Thoracic aorta (tissue), 2 donors: ENCODE results near the gene CDK13. TPM values are rescaled to one million over a fixed set of nuclear protein-coding genes. Genes with fewer than 3 reads are reported as not detected.

Experiments
- ATAC-seq: fragments of 150-250 bp; one replicate; pipeline ENCODE4 v1.8.0; 2017; ENCODE audit warnings: low read depth; ENCODE audit not compliant: insufficient number of reproducible peaks, low FRiP score
- DNase-seq: peaks from one replicate; pipeline ENCODE4 v3.0.0-alpha.2; 2020; ENCODE audit warnings: low spot score
- H3K27ac ChIP-seq, 2 donors: fragments of 200-600 bp; sonication (generic); 1 replicate in 1 of 2; 2 replicates in 1 of 2; pipeline ENCODE4 v1.5.1; 2016; ENCODE audit warnings: mild to moderate bottlenecking in 2 of 2, moderate library complexity in 2 of 2
- H3K27me3 ChIP-seq: fragments of 200-600 bp; sonication (generic); replicated peaks from 2 replicates; pipeline ENCODE4 v1.6.0; 2016; ENCODE audit warnings: mild to moderate bottlenecking; ENCODE audit not compliant: insufficient read depth
- H3K36me3 ChIP-seq: fragments of 200-600 bp; sonication (generic); one replicate; pipeline ENCODE4 v1.5.1; 2016
- H3K4me1 ChIP-seq, 2 donors: fragments of 200-600 bp; sonication (generic); 1 replicate in 1 of 2; 2 replicates in 1 of 2; pipeline versions ENCODE4 v1.5.1 to v1.6.0; 2016; ENCODE audit warnings: low read depth in 2 of 2, mild to moderate bottlenecking in 1 of 2; ENCODE audit not compliant: control insufficient read depth in 1 of 2
- H3K4me3 ChIP-seq: fragments of 200-600 bp; sonication (generic); 2 replicates; pipeline ENCODE4 v1.5.1; 2016; ENCODE audit warnings: mild to moderate bottlenecking
- H3K9me3 ChIP-seq: fragments of 200-600 bp; sonication (generic); 2 replicates; pipeline ENCODE4 v1.5.1; 2016
- total RNA-seq, 2 donors: library from RNA; depleted of rRNA; stranded (reverse); fragments of >200 nt; gene quantifications; one replicate each; pipeline versions ENCODE4 v1.1.0 to v1.2.3, GENCODE V29; 2016
- TF ChIP-seq, protein P1 (sequence below): fragments of 200-600 bp; sonication (generic); IDR thresholded peaks from one replicate; pipeline ENCODE4 v1.5.1; 2019; ENCODE audit warnings: antibody characterized with exemption

CDK13 gene
- total RNA-seq, 2 donors from 2014 or later, result 61.3 to 107 TPM

GRCh38 chr7:40008223-40008815, 58.3 kb downstream of the CDK13 start:
- no peak for DNase-seq
- H3K4me1 ChIP-seq, result peaks cover 0 to 5% of the 10 kb centered on the region in 2 donors
- H3K27ac ChIP-seq, result no peak overlapping the region
- H3K9me3 ChIP-seq, result no peaks in the 10 kb centered on the region
- H3K36me3 ChIP-seq, result peaks cover 14% of the 10 kb centered on the region
- ATAC-seq, result no peak
- no peaks in the 10 kb centered on the region for H3K27me3 ChIP-seq
- H3K4me3 ChIP-seq, result no peak overlapping the region
- TF ChIP-seq, protein P1, sequence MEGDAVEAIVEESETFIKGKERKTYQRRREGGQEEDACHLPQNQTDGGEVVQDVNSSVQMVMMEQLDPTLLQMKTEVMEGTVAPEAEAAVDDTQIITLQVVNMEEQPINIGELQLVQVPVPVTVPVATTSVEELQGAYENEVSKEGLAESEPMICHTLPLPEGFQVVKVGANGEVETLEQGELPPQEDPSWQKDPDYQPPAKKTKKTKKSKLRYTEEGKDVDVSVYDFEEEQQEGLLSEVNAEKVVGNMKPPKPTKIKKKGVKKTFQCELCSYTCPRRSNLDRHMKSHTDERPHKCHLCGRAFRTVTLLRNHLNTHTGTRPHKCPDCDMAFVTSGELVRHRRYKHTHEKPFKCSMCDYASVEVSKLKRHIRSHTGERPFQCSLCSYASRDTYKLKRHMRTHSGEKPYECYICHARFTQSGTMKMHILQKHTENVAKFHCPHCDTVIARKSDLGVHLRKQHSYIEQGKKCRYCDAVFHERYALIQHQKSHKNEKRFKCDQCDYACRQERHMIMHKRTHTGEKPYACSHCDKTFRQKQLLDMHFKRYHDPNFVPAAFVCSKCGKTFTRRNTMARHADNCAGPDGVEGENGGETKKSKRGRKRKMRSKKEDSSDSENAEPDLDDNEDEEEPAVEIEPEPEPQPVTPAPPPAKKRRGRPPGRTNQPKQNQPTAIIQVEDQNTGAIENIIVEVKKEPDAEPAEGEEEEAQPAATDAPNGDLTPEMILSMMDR, result no peak

- Histone ChIP-seq H3K27me3 (no peaks in the 10 kb centered on the region), H3K27ac (no peak overlapping the region), H3K4me1 (peaks cover 0 to 5% of the 10 kb centered on the region in 2 donors), H3K36me3 (peaks cover 9% of the 10 kb centered on the region), H3K9me3 (no peaks in the 10 kb centered on the region), H3K4me3 (no peak overlapping the region)
- no peak for ATAC-seq
- TF ChIP-seq, protein P1, result no peak
- no peak for DNase-seq
Observed at GRCh38 chr7:40009301-40009700, 59.2 kb downstream of the CDK13 start.

GRCh38 chr7:40014376-40014775, 64.3 kb downstream of the CDK13 start:
- Histone ChIP-seq H3K27me3 (no peaks in the 10 kb centered on the region), H3K27ac (no peak overlapping the region), H3K4me1 (peaks cover 0 to 10% of the 10 kb centered on the region in 2 donors), H3K4me3 (no peak overlapping the region), H3K36me3 (peaks cover 9% of the 10 kb centered on the region), H3K9me3 (no peaks in the 10 kb centered on the region)
- TF ChIP-seq, protein P1, result no peak
- DNase-seq (no peak), ATAC-seq (no peak)

DNA sequence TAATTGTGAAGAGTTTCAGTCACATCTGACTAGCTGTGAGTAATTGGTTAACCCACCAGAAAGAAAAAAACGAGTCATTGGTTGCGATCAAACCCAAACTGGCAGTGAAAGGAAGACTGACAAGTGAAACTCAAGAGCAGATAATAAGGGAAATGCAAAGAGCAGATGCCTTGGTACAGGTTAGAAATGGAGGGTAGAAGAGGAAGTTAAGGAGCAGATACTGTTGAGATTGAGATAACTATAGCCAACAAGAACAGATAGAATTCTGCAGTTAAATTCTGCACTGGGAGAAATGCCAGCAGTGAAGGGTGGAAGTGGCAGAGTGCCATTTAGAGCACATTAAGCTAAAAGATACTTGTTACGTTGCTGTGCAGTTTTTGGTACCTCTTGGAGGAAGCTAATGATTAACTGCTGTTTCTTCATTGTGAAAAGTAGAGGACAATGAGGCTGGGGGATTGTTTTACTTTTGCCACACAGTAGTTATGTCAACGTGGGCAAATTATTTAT, 65.8 kb downstream of the CDK13 start:
- TF ChIP-seq, protein P1, result no peak
- no peak for DNase-seq
- ATAC-seq, result no peak

DNA sequence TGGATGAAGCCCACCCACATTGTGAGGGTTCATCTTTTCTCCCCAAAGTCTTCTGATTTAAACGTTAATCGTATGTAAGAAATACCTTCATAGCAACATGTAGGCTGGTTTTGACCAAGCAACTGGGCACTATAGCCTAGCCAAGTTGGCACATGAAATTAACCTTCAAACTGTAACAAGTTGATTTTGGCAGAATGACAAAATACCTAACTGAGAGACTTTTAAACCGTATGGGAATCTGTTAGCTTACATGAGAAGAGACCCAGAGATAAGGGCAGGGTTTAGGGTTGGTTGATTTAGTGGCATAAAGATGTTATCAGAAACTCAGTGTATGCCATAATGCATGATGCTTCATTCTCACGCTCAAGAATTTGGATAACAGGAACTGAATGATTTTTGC, 69.5 kb downstream of the CDK13 start:
- TF ChIP-seq, protein P1, result no peak
- no peaks in the 10 kb centered on the region for H3K36me3 ChIP-seq
- H3K27ac ChIP-seq, result no peak overlapping the region
- DNase-seq (no peak), ATAC-seq (no peak)
- H3K4me1 ChIP-seq, result peaks cover 0 to 10% of the 10 kb centered on the region in 2 donors
- H3K4me3 ChIP-seq, result no peak overlapping the region
- H3K9me3 ChIP-seq, result no peaks in the 10 kb centered on the region
- no peaks in the 10 kb centered on the region for H3K27me3 ChIP-seq

More for the DNA sequence above, 65.8 kb downstream of the CDK13 start:
- Histone ChIP-seq H3K36me3 (peaks cover 4% of the 10 kb centered on the region), H3K4me3 (no peak overlapping the region), H3K27ac (no peak overlapping the region), H3K4me1 (peaks cover 0 to 10% of the 10 kb centered on the region in 2 donors), H3K9me3 (no peaks in the 10 kb centered on the region), H3K27me3 (no peaks in the 10 kb centered on the region)
